ENCODE results near the gene FRK.

DNA sequence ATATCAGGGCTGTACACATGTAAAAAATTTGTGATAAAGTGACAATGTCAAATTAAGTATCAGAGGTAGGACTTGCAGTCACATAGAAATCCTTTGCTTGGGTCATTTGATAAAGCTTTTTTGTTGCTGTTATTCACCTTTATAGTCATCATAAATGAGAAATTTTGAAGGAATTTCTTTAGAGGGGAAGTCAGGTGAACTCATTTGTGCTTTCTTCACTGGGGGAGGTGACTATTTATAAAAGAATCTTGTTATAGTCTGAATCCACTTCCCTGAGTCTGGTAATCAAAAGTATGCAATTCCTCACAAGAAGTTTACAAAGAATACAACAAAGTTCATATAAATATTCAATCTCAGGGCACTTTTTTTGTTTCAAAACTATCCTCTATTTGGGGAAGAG lies 47.7 kb downstream of the FRK start:
- TF ChIP-seq POLR2AphosphoS5 (IDR thresholded peaks at IDR 0.05; ENCODE audit: low read depth, low read length) (no peak), POLR2A (IDR thresholded peaks at IDR 0.05; ENCODE audit: low read depth, low read length) (no peak), SPI1 (IDR thresholded peaks at IDR 0.05; ENCODE audit: low read depth, low read length) (no peak), TAF1 (IDR thresholded peaks at IDR 0.05; ENCODE audit: low read depth, low read length) (no peak)

All from GM12891 (cell line).